NT2/D1 (cell line): ENCODE measurements around the gene DLX4.

Source experiments
- SUZ12 ChIP-seq: IDR thresholded peaks from 2 replicates; pipeline ENCODE4 v1.6.1; 2011; ENCODE audit not compliant: insufficient read length, insufficient read depth; ENCODE audit errors: extremely low read depth
- YY1 ChIP-seq: IDR thresholded peaks from 2 replicates; pipeline ENCODE4 v1.6.1; 2011; ENCODE audit not compliant: insufficient read length, insufficient read depth
- ZNF274 ChIP-seq: IDR thresholded peaks from 2 replicates; pipeline ENCODE4 v1.6.1; 2011; ENCODE audit warnings: mild to moderate bottlenecking, low read depth, low read length

DNA sequence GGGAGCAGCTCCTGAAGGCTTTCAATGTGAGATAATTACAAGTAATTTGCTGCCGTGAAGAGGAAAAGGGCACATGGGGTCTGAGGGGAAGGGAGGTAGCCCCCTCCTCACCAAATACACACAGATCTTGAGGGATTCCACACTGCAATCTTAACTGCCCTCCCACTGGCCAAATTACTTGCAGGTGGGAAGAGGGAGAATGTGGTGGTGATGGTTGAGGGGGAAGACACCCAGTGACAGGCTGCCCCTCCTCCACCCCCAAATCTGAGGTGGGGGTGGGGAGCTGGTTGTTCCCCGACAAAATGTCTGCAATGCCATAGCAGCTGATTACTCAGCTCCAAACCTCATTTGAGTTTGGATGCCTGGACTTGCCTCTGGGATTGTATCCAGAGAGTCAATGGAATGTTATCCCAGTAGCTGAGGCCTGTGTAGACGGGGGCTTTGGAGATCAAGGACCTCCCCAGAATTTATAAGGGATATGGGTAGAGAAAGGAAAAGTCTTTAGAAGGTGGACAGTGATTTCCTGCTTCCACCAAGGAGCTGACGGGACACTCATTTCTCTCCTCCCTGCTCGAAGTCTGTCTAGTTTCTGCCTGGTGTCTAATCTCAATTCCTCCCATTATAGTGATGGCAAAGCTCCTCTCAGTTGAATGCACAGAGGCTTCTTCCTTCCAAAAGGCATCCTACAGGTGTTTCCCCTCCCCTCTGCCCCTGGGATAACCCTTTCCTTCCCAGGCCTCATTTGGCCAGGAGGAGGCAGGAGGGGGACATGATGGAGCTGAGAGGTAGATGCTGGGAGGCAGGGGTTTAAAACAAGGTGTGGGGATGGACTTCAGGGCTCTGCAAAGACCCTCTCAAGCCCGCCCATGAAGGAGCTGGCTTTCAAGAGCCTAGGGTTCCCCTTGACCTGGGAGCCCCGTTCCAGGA is 8.7 kb downstream of the DLX4 start:
- TF ChIP-seq SUZ12 (no peak), ZNF274 (no peak), YY1 (no peak)
